Measurements from ENCODE around the gene CBFA2T2. TPM values are rescaled to one million over a fixed set of nuclear protein-coding genes. Genes with fewer than 3 reads are reported as not detected.
A peak's percentile ranks its signal among the peaks of the same experiment; 100 is the strongest.
"Not testable (repeated sequence)": the region's sequence is repeated elsewhere in the genome, so short reads cannot be mapped to it uniquely, and the experiment has no call there.

CBFA2T2 gene
- total and polyA plus RNA-seq, 4 experiments from 2014 or later, result 16.5 to 43.4 (median 33.6) TPM

DNA sequence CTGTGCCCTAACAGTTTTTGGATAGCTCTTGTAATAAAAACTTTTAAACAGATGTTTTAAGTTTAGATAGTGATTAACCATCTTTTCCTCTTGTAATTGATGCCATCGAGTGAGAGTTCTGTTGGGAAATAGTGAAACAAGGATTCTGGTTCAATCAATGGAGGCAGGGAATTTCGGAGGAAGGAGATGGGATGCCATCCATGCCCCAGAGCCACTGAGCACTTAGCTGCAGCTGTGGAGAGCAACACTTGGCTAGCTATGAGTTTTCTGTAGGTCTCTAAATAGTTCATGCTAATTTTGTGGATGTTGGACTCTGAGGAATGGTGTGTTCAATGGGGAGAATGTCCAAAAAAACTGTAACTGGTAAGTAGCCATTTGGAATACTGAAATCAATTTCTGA, 16.7 kb downstream of the CBFA2T2 start:
- Histone ChIP-seq H3K4me3 (ENCODE audit: low read length in 2 of 2) (no peak overlapping the region), H3K27me3 (ENCODE audit: insufficient read depth, low read length) (no peaks in the 10 kb centered on the region), H3K4me1 (ENCODE audit: insufficient read depth, low read length) (peaks cover 9% of the 10 kb centered on the region), H3K27ac (ENCODE audit: low read depth, low read length) (no peak overlapping the region), H3K9me3 (ENCODE audit: control insufficient read depth in 1 of 2, low read length in 2 of 2) (no peaks in the 10 kb centered on the region), H3K36me3 (ENCODE audit: insufficient read depth, low read length) (no peaks in the 10 kb centered on the region)
- POLR2A ChIA-PET (ENCODE audit: partially characterized antibody), result interaction anchor here (1.2 to 1.4 kb wide), 2 partner anchors 17 to 157 kb away, joined by 3 to 6 read pairs; partner anchors contain the start of gene CBFA2T2
- Mint-ChIP-seq H3K9me3 (no peaks in the 10 kb centered on the region), H3K4me1 (peaks cover 18 to 38% (median 28%) of the 10 kb centered on the region in 4 donors), H3K27ac (no peak overlapping the region), H3K27me3 (no peaks in the 10 kb centered on the region), H3K4me3 (no peak overlapping the region), H3K36me3 (peaks cover 12 to 15% of the 10 kb centered on the region in 2 donors)
- intact Hi-C loops (cut with micrococcal nuclease), result no loop called here
- CTCF ChIA-PET (ENCODE audit: partially characterized antibody), result interaction anchor here (0.6 to 1.0 kb wide), 2 partner anchors 12 to 47 kb away, joined by 3 read pairs; no protein-coding TSS in a partner anchor
- no peak for DNase-seq

DNA sequence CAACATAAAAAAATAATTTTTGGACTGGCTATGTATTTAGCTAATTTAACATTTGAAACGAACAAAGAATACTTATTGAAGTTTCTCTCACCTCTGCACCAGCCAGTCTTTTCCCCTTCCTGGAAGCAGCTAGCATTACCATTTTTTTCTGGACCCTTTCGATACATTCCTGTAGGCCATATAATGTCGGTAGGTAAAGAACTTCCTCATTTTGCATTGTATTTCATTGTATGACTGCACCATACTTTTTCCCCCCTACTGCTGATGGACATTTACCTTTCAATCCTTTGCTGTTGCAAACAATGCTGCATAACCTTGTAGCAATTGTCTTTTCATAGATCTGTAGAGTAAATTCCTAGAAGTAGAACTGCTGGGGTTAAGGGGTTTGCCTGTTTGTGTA, 17.6 kb downstream of the CBFA2T2 start:
- POLR2A ChIA-PET (ENCODE audit: partially characterized antibody), result interaction anchor here (1.2 to 1.4 kb wide), 2 partner anchors 18 to 156 kb away, joined by 3 to 6 read pairs; partner anchors contain the start of gene CBFA2T2

DNA sequence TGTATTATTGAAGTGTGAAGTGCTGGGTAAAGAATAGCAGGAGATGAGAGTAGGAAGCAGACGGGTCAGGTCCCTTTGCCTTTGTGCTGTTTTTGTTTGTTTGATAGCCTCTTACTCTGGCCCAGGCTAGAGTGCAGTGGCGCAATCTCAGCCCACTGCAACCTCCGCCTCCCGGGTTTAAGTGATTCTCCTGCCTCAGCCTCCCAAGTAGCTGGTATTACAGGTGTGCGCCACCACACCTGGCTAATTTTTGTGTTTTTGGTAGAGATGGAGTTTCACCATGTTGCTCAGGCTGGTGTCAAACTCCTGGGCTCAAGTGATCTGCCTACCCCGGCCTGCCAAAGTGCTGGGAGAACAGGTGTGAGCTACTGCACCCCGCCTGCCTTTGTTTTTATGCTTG, 18.1 kb downstream of the CBFA2T2 start:
- H3K4me3 ChIP-seq (ENCODE audit: low read length in 2 of 2); H3K27ac ChIP-seq (ENCODE audit: low read depth, low read length); H3K36me3 ChIP-seq (ENCODE audit: insufficient read depth, low read length); CTCF ChIA-PET (ENCODE audit: partially characterized antibody); H3K27me3 ChIP-seq (ENCODE audit: insufficient read depth, low read length); intact Hi-C loops (cut with micrococcal nuclease); H3K9me3 ChIP-seq (ENCODE audit: control insufficient read depth in 1 of 2, low read length in 2 of 2); H3K27me3 Mint-ChIP-seq; DNase-seq; H3K4me1 ChIP-seq (ENCODE audit: insufficient read depth, low read length); H3K4me3 Mint-ChIP-seq; H3K9me3 Mint-ChIP-seq: not testable (repeated sequence)
- Mint-ChIP-seq H3K4me1 (peaks cover 21 to 45% (median 31%) of the 10 kb centered on the region in 4 donors), H3K27ac (peak overlapping the region in 2 of 7 donors; percentile 21 to 31), H3K36me3 (peaks cover 12 to 15% of the 10 kb centered on the region in 2 donors)
- POLR2A ChIA-PET (ENCODE audit: partially characterized antibody), result interaction anchor here (1.5 kb wide), 1 partner anchor 19 kb away, joined by 3 read pairs; the partner anchor contains the start of gene CBFA2T2

More for the DNA sequence above, 17.6 kb downstream of the CBFA2T2 start:
- intact Hi-C loops (cut with micrococcal nuclease), result no loop called here
- Histone ChIP-seq H3K4me3 (ENCODE audit: low read length in 2 of 2) (no peak overlapping the region), H3K27ac (ENCODE audit: low read depth, low read length) (no peak overlapping the region), H3K36me3 (ENCODE audit: insufficient read depth, low read length) (no peaks in the 10 kb centered on the region), H3K4me1 (ENCODE audit: insufficient read depth, low read length) (peaks cover 9% of the 10 kb centered on the region), H3K9me3 (ENCODE audit: control insufficient read depth in 1 of 2, low read length in 2 of 2) (no peaks in the 10 kb centered on the region), H3K27me3 (ENCODE audit: insufficient read depth, low read length) (no peaks in the 10 kb centered on the region)
- H3K4me1 Mint-ChIP-seq, result peaks cover 20 to 43% (median 30%) of the 10 kb centered on the region in 4 donors
- H3K4me3 Mint-ChIP-seq, result no peak overlapping the region
- CTCF ChIA-PET (ENCODE audit: partially characterized antibody), result interaction anchor here (0.6 kb wide), 1 partner anchor 47 kb away, joined by 3 read pairs; no protein-coding TSS in a partner anchor
- no peaks in the 10 kb centered on the region for H3K27me3 Mint-ChIP-seq
- H3K27ac Mint-ChIP-seq, result no peak overlapping the region
- no peaks in the 10 kb centered on the region for H3K9me3 Mint-ChIP-seq
- no peak for DNase-seq
- peaks cover 12 to 15% of the 10 kb centered on the region in 2 donors for H3K36me3 Mint-ChIP-seq

DNA sequence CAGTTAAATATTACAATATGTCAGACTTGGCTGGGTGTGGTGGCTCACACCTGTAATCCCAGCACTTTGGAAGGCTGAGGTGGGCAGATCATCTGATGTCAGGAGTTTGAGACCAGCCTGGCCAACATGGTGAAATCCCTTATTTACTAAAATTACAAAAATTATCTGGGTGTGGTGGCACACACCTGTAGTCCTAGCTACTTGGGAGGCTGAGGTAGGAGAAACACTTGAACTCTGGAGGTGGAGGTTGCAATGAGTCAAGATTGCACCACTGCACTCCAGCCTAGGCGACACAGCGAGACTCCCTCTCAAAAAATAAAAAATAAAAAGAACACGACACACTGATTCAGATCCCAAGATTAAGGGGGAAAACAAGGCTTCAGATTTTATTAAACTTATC, 19.2 kb downstream of the CBFA2T2 start:
- CTCF ChIA-PET (ENCODE audit: partially characterized antibody); H3K36me3 ChIP-seq (ENCODE audit: insufficient read depth, low read length); H3K27me3 Mint-ChIP-seq; H3K9me3 ChIP-seq (ENCODE audit: control insufficient read depth in 1 of 2, low read length in 2 of 2); H3K4me3 ChIP-seq (ENCODE audit: low read length in 2 of 2); H3K4me3 Mint-ChIP-seq; intact Hi-C loops (cut with micrococcal nuclease); H3K27me3 ChIP-seq (ENCODE audit: insufficient read depth, low read length); DNase-seq; H3K9me3 Mint-ChIP-seq; H3K27ac Mint-ChIP-seq; H3K4me1 ChIP-seq (ENCODE audit: insufficient read depth, low read length); H3K27ac ChIP-seq (ENCODE audit: low read depth, low read length): not testable (repeated sequence)
- POLR2A ChIA-PET (ENCODE audit: partially characterized antibody), result interaction anchor here (0.6 to 1.5 kb wide), 2 partner anchors 20 to 40 kb away, joined by 3 to 4 read pairs; partner anchors contain the start of gene CBFA2T2
- H3K36me3 Mint-ChIP-seq, result peaks cover 11 to 12% of the 10 kb centered on the region in 2 donors
- H3K4me1 Mint-ChIP-seq, result peaks cover 19 to 45% (median 27%) of the 10 kb centered on the region in 4 donors

DNA sequence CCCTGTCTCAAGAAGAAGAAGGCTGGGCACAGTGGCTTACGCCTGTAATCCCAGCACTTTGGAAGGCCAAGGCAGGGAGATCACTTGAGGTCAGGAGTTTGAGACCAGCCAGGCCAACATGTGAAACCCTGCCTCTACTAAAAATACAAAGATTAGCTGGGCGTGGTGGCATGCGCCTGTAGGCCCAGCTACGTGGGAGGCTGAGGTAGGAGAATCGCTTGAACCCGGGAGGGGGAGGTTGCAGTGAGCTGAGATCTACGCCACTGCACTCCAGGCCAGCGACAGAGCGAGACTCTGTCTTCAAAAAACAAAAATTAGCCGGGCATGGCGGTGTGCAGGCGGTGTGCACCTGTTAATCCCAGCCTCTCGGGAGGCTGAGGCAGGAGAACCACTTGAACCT, 22.0 kb downstream of the CBFA2T2 start:
- H3K27me3 Mint-ChIP-seq; H3K36me3 ChIP-seq (ENCODE audit: insufficient read depth, low read length); POLR2A ChIA-PET (ENCODE audit: partially characterized antibody); H3K4me3 ChIP-seq (ENCODE audit: low read length in 2 of 2); H3K9me3 Mint-ChIP-seq; H3K27ac ChIP-seq (ENCODE audit: low read depth, low read length); H3K9me3 ChIP-seq (ENCODE audit: control insufficient read depth in 1 of 2, low read length in 2 of 2); CTCF ChIA-PET (ENCODE audit: partially characterized antibody); H3K27me3 ChIP-seq (ENCODE audit: insufficient read depth, low read length); intact Hi-C loops (cut with micrococcal nuclease); DNase-seq; H3K4me1 ChIP-seq (ENCODE audit: insufficient read depth, low read length); H3K4me3 Mint-ChIP-seq: not testable (repeated sequence)
- Mint-ChIP-seq H3K4me1 (peaks cover 22 to 37% (median 28%) of the 10 kb centered on the region in 4 donors), H3K27ac (peak overlapping the region in 1 of 7 donors; percentile 19), H3K36me3 (peaks cover 7 to 11% of the 10 kb centered on the region in 2 donors)

DNA sequence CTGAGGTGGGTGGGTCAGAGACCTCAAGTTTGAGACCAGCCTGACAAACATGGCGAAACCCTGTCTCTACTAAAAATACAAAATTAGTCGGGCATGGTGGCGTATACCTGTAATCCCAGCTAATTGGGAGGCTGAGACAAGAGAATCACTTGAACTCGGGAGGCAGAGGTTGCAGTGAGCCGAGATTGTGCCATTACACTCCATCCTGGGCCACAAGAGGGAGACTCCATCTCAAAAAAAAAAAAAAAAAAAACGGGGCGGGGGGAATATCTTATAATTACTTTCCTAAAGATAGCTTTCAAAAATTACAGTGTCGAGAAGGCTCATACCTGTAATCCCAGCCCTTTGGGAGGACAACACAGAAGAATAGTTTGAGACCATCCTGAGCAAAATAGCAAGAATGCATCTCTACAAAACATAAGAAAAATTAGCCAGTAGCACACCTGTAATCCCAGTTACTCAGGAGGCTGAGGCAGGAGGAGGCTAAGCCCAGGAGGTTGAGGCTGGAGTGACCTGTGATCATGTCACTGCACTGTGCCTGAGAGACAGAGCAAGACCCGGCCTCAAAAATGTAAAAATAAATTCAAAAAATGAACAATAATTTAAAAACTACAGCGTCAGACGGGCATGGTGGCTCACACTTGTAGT, 25.8 kb downstream of the CBFA2T2 start:
- Histone ChIP-seq H3K4me1 (ENCODE audit: insufficient read depth, low read length) (no peaks in the 10 kb centered on the region), H3K36me3 (ENCODE audit: insufficient read depth, low read length) (no peaks in the 10 kb centered on the region), H3K27ac (ENCODE audit: low read depth, low read length) (no peak overlapping the region), H3K9me3 (ENCODE audit: control insufficient read depth in 1 of 2, low read length in 2 of 2) (no peaks in the 10 kb centered on the region), H3K4me3 (ENCODE audit: low read length in 2 of 2) (no peak overlapping the region), H3K27me3 (ENCODE audit: insufficient read depth, low read length) (no peaks in the 10 kb centered on the region)
- intact Hi-C loops (cut with micrococcal nuclease), result no loop called here
- Mint-ChIP-seq H3K4me1 (peaks cover 15 to 32% (median 20%) of the 10 kb centered on the region in 4 donors), H3K27me3 (no peaks in the 10 kb centered on the region), H3K9me3 (no peaks in the 10 kb centered on the region), H3K27ac (no peak overlapping the region), H3K4me3 (no peak overlapping the region), H3K36me3 (peaks cover 0 to 2% of the 10 kb centered on the region in 2 donors)
- POLR2A ChIA-PET (ENCODE audit: partially characterized antibody), result interaction anchor here (1.0 to 1.6 kb wide), 2 partner anchors 153 to 217 kb away, joined by 3 to 4 read pairs; no protein-coding TSS in a partner anchor
- DNase-seq, result no peak
- CTCF ChIA-PET (ENCODE audit: partially characterized antibody), result interaction anchor here (0.6 to 1.2 kb wide), 6 partner anchors 14 to 165 kb away, joined by 3 to 4 read pairs (median 4); no protein-coding TSS in a partner anchor

DNA sequence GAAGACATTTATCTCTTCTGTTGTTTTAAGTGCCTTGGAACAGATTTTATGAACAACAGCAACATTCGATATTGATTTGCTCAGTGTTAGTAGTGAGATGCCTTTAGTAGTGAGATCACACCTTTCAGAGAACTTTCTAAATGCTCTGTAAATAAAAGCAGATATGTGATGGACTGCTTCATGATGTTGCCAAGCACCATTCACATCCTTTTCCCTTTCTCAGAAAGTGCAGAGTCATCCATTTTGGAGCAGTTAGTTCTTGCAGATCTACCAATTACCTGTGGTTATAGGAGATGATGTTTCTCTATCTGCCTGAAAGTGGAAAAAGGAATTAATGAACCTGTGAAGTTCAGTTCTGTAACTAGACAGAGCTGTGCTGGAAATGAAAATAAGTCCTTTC, 27.0 kb downstream of the CBFA2T2 start:
- Histone ChIP-seq H3K36me3 (ENCODE audit: insufficient read depth, low read length) (no peaks in the 10 kb centered on the region), H3K4me1 (ENCODE audit: insufficient read depth, low read length) (peaks cover 3% of the 10 kb centered on the region), H3K27ac (ENCODE audit: low read depth, low read length) (no peak overlapping the region), H3K27me3 (ENCODE audit: insufficient read depth, low read length) (no peaks in the 10 kb centered on the region), H3K9me3 (ENCODE audit: control insufficient read depth in 1 of 2, low read length in 2 of 2) (no peaks in the 10 kb centered on the region), H3K4me3 (ENCODE audit: low read length in 2 of 2) (no peak overlapping the region)
- CTCF ChIA-PET (ENCODE audit: partially characterized antibody), result interaction anchor here (1.1 kb wide), 1 partner anchor 150 kb away, joined by 5 read pairs; the partner anchor contains the start of gene ACTL10
- Mint-ChIP-seq H3K4me1 (peaks cover 18 to 39% (median 26%) of the 10 kb centered on the region in 4 donors), H3K27ac (peak overlapping the region in 3 of 7 donors; percentile 0 to 38 (median 20)), H3K36me3 (peaks cover 0 to 2% of the 10 kb centered on the region in 2 donors), H3K9me3 (no peaks in the 10 kb centered on the region), H3K4me3 (no peak overlapping the region), H3K27me3 (no peaks in the 10 kb centered on the region)
- POLR2A ChIA-PET (ENCODE audit: partially characterized antibody), result no interaction called here
- intact Hi-C loops (cut with micrococcal nuclease), result no loop called here
- no peak for DNase-seq

Measured in CD4-positive, alpha-beta memory T cell (primary cell).